HFFc6 (cell line): ENCODE results near the gene CRIP1. TPM values are rescaled to one million over a fixed set of nuclear protein-coding genes. Genes with fewer than 3 reads are reported as not detected.

Source experiments
- DNase-seq: peaks from one replicate; pipeline ENCODE4 v3.0.0-alpha.2; 2018
- H3K27ac Mint-ChIP-seq: 2 replicates; pipeline ENCODE4 v1.8.0; 2020; ENCODE audit warnings: mild to moderate bottlenecking, mixed read lengths
- H3K27me3 Mint-ChIP-seq: 2 replicates; pipeline ENCODE4 v1.8.0; 2021; ENCODE audit warnings: mild to moderate bottlenecking, moderate library complexity, mixed read lengths; ENCODE audit not compliant: insufficient read depth
- H3K36me3 Mint-ChIP-seq: 2 replicates; pipeline ENCODE4 v1.8.0; 2021; ENCODE audit warnings: low read depth, mixed read lengths
- H3K4me1 Mint-ChIP-seq: 2 replicates; pipeline ENCODE4 v1.8.0; 2020; ENCODE audit warnings: low read depth, mixed read lengths
- H3K4me3 Mint-ChIP-seq: 2 replicates; pipeline ENCODE4 v1.8.0; 2020; ENCODE audit warnings: mild to moderate bottlenecking, moderate library complexity, mixed read lengths
- H3K9me3 Mint-ChIP-seq: 2 replicates; pipeline ENCODE4 v1.8.0; 2020; ENCODE audit warnings: mild to moderate bottlenecking, mixed read lengths
- total RNA-seq, 6 experiments: library from RNA; stranded (reverse); fragmentation: NEBNext Ultra II Directional; extraction: Animal tissue kit (Norgen Biotek cat#: 25700); gene quantifications; 2 replicates in 1 of 6; 3 replicates in 5 of 6; pipeline ENCODE4 v1.2.3, GENCODE V29; 2021
- TF ChIP-seq, protein P1 (sequence below): fragments of 200-600 bp; sonication (generic); IDR thresholded peaks from 2 replicates; pipeline ENCODE4 v1.5.0; 2021; ENCODE audit warnings: antibody characterized with exemption, mild to moderate bottlenecking

Gene CRIP1
- total RNA-seq, 6 experiments from 2014 or later = 4.8 to 55.2 (median 42.3) TPM

DNA sequence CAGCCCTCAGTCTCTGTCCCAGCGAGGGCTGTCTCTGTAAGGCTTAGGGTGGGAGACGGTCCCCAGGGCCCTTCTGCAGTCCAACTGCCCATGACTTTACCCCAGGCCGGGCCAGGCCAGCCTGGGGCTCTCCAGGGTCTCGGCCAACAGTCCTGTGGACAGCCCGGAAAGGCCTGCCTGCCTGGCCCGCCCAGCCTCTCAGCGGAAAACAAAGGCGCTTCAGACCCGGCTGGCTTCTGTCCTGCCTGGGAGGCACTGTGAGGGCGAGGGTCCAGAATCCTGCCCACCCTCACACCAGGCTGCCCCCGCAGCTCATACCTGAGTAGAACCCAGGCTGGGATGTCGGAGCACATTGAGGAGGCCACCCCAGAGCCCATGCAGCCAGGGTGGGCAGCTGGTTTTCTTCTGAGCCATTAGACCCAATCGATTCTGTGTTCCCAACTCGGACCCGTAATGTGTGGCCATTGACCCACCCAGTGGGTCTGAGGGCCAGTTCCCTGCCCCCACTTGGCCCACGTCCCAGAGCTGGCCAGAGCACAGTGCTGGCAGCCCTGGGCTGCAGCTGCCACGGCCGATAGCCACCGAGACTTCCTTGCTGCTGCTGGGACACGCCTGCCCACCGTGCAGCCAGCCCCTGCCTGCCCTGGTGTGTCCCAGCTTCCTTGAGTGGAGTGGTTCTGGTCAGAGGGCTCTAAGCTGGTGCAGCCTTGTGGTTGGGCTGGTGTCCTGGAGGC is 10.4 kb upstream of the CRIP1 start:
- peaks cover 12% of the 10 kb centered on the region for H3K27me3 Mint-ChIP-seq

DNA sequence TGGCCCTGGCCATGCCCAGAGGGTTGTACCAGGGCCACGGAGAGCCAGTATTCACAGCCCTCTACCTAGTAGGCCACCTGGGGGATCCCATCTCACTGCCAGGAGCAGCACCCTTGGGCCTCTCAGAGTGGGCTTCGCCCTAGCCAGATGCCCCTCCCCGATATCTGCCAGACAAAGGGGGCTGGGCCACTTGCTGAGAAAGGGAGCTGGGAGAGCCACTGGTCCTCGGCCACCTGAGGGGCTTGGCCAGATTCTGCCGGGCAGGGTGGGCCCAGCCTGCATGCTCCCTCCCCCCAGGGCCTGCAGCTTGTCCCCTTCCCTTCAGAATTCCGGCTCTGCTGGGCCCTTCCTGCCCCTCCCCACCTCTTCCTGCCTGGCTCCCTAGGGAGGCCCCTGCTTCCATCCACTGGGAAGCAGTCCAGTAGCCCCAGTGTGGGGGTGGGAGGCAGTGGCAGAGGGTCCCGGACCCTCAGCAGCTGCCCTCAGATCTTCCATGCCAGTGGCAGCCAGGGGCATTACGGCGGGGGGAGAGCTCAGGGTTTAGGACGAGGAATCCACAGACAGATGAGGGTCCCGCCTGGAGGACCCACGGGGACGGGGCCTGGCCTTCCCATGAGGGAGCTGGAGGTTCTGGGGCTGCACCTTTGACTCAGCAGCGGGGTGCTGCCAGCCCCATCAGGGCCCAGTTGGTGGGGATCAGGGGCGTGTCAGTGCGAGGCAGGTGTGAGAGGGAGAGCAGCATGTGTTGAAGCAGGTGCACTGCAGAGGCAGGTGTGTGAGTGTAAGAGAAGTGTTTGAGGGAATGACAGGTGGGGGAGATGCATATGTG is 9.6 kb upstream of the CRIP1 start:
- TF ChIP-seq, protein P1, sequence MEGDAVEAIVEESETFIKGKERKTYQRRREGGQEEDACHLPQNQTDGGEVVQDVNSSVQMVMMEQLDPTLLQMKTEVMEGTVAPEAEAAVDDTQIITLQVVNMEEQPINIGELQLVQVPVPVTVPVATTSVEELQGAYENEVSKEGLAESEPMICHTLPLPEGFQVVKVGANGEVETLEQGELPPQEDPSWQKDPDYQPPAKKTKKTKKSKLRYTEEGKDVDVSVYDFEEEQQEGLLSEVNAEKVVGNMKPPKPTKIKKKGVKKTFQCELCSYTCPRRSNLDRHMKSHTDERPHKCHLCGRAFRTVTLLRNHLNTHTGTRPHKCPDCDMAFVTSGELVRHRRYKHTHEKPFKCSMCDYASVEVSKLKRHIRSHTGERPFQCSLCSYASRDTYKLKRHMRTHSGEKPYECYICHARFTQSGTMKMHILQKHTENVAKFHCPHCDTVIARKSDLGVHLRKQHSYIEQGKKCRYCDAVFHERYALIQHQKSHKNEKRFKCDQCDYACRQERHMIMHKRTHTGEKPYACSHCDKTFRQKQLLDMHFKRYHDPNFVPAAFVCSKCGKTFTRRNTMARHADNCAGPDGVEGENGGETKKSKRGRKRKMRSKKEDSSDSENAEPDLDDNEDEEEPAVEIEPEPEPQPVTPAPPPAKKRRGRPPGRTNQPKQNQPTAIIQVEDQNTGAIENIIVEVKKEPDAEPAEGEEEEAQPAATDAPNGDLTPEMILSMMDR = no peak
- DNase-seq = no peak
- no peak overlapping the region; the same call in 1 of the 2 replicates for H3K27ac Mint-ChIP-seq
- no peaks in the 10 kb centered on the region for H3K36me3 Mint-ChIP-seq
- peaks cover 13% of the 10 kb centered on the region for H3K4me1 Mint-ChIP-seq
- H3K4me3 Mint-ChIP-seq = no peak overlapping the region
- peaks cover 4% of the 10 kb centered on the region; the same call in 1 of the 2 replicates for H3K9me3 Mint-ChIP-seq
- H3K27me3 Mint-ChIP-seq = peaks cover 15% of the 10 kb centered on the region

More for the DNA sequence above, 10.4 kb upstream of the CRIP1 start:
- no peaks in the 10 kb centered on the region for H3K36me3 Mint-ChIP-seq
- H3K4me1 Mint-ChIP-seq = peaks cover 6% of the 10 kb centered on the region
- H3K4me3 Mint-ChIP-seq = no peak overlapping the region
- no peak overlapping the region; the same call in 1 of the 2 replicates for H3K27ac Mint-ChIP-seq
- no peak for DNase-seq
- TF ChIP-seq, protein P1 = no peak
- H3K9me3 Mint-ChIP-seq = peaks cover 4% of the 10 kb centered on the region; the same call in 1 of the 2 replicates

DNA sequence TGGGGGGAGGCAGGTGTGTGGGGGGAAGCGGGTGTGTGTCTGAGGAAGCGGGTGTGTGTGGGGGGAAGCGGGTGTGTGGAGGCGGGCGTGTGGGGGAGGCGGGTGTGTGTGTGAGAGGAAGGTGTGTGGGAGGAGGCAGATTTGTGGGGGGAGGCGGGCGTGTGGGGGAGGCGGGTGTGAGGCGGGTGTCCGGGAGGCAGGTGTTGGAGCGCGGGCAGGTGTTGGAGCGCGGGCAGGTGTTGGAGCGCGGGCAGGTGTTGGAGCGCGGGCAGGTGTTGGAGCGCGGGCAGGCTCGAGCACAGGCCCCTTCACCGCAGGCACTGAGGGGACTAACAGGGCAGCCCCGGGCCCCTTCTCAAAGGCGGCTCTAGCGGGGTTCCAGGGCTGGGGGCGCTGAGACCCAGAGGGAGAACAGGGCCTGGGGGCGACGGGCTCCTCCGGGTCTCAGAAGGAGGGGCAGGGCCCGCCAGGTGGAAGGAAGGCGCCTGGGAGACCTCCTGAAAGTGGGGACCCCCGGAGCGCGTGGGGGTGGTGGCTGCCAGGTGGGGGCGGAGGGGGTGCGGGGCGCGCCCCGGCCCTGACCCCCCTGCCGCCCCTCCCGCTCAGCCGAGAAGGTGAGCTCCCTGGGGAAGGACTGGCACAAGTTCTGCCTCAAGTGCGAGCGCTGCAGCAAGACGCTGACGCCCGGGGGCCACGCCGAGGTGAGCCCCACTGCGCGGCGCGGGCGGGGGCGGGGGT is 8.9 kb upstream of the CRIP1 start:
- no peaks in the 10 kb centered on the region for H3K36me3 Mint-ChIP-seq
- no peak for DNase-seq
- H3K4me1 Mint-ChIP-seq = peaks cover 18% of the 10 kb centered on the region
- TF ChIP-seq, protein P1 = no peak
- no peak overlapping the region for H3K27ac Mint-ChIP-seq
- H3K4me3 Mint-ChIP-seq = no peak overlapping the region
- peaks cover 16% of the 10 kb centered on the region for H3K27me3 Mint-ChIP-seq
- peaks cover 4% of the 10 kb centered on the region; the same call in 1 of the 2 replicates for H3K9me3 Mint-ChIP-seq

DNA sequence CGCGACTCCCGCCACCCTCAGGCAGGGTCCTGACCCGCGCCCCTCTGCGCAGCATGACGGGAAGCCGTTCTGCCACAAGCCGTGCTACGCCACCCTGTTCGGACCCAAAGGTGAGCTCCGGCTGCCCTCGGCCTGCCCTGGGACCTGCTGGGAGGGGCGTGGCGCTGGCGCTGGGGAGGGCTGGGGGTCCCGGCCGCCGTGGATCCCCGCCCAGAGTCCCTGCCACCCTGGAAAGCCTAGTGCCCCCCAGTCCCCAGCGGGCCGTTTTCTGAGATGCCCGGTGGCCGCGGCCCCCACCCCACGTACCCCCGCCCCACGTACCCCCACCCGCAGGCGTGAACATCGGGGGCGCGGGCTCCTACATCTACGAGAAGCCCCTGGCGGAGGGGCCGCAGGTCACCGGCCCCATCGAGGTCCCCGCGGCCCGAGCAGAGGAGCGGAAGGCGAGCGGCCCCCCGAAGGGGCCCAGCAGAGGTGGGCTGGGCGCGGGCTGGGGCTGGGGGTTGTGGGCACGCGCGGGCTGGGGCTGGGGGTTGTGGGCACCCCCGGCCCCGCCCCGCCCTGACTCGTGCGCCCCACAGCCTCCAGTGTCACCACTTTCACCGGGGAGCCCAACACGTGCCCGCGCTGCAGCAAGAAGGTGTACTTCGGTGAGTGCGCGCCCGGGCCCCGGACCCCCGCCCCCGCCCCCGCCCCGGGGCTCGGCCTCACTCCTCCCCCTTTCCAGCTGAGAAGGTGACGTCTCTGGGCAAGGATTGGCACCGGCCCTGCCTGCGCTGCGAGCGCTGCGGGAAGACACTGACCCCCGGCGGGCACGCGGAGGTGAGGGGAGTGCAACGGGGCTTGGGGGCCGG is 8.1 kb upstream of the CRIP1 start:
- H3K36me3 Mint-ChIP-seq = no peaks in the 10 kb centered on the region
- TF ChIP-seq, protein P1 = no peak
- no peak for DNase-seq
- peaks cover 16% of the 10 kb centered on the region for H3K27me3 Mint-ChIP-seq
- H3K9me3 Mint-ChIP-seq = peaks cover 4% of the 10 kb centered on the region; the same call in 1 of the 2 replicates
- no peak overlapping the region for H3K27ac Mint-ChIP-seq
- peaks cover 18% of the 10 kb centered on the region for H3K4me1 Mint-ChIP-seq
- H3K4me3 Mint-ChIP-seq = no peak overlapping the region
